GM23338 (cell line): Measurements from ENCODE around the gene MED12L. TPM values are rescaled to one million over a fixed set of nuclear protein-coding genes. Genes with fewer than 3 reads are reported as not detected.

Experiments used
- ATAC-seq: fragments of 200-7000 bp; cut with Tn5 transposase; 3 replicates; pipeline ENCODE4 v1.9.1; 2020
- DNase-seq: peaks from one replicate; pipeline ENCODE4 v3.0.0-alpha.2; 2015; ENCODE audit warnings: low spot score
- H2AFZ ChIP-seq: fragments of 200-600 bp; sonication (generic); 2 replicates; pipeline ENCODE4 v1.8.0; 2016; ENCODE audit warnings: antibody characterized with exemption, mild to moderate bottlenecking, moderate library complexity
- H3F3A ChIP-seq: fragments of 200-600 bp; sonication (generic); replicated peaks from 2 replicates; pipeline ENCODE4 v1.8.0; 2017; ENCODE audit warnings: antibody characterized with exemption, mixed run types, low read depth
- H3K27ac ChIP-seq: fragments of 200-600 bp; sonication (generic); 2 replicates; pipeline ENCODE4 v1.6.1; 2016; ENCODE audit warnings: low read depth
- H3K27me3 ChIP-seq: fragments of 200-600 bp; sonication (generic); 2 replicates; pipeline ENCODE4 v1.8.0; 2016; ENCODE audit warnings: mild to moderate bottlenecking, mixed run types, moderate library complexity; ENCODE audit not compliant: insufficient read depth
- H3K36me3 ChIP-seq: fragments of 200-600 bp; sonication (generic); 2 replicates; pipeline ENCODE4 v1.8.0; 2016; ENCODE audit warnings: mild to moderate bottlenecking; ENCODE audit not compliant: insufficient read depth
- H3K4me1 ChIP-seq: fragments of 200-600 bp; sonication (generic); 2 replicates; pipeline ENCODE4 v1.8.0; 2016; ENCODE audit warnings: mild to moderate bottlenecking, moderate library complexity; ENCODE audit not compliant: insufficient read depth
- H3K4me2 ChIP-seq: fragments of 200-600 bp; sonication (generic); 2 replicates; pipeline ENCODE4 v1.7.1; 2017; ENCODE audit warnings: mixed run types
- H3K4me3 ChIP-seq: fragments of 200-600 bp; sonication (generic); 2 replicates; pipeline ENCODE4 v1.6.1; 2016; ENCODE audit warnings: mixed run types
- H3K79me2 ChIP-seq: fragments of 200-600 bp; sonication (generic); replicated peaks from 2 replicates; pipeline ENCODE4 v1.8.0; 2017; ENCODE audit warnings: mild to moderate bottlenecking; ENCODE audit not compliant: insufficient read depth
- H3K9me2 ChIP-seq: fragments of 200-600 bp; sonication (generic); 2 replicates; pipeline ENCODE4 v1.8.0; 2017; ENCODE audit not compliant: insufficient read depth
- H4K20me1 ChIP-seq: fragments of 200-600 bp; sonication (generic); replicated peaks from 2 replicates; pipeline ENCODE4 v1.8.0; 2017; ENCODE audit warnings: mild to moderate bottlenecking; ENCODE audit not compliant: insufficient read depth
- H3K27ac Mint-ChIP-seq: 2 replicates; pipeline ENCODE4 v1.8.0; 2020; ENCODE audit warnings: inconsistent platforms, mild to moderate bottlenecking, moderate library complexity, mixed read lengths
- H3K27me3 Mint-ChIP-seq: 3 replicates; pipeline ENCODE4 v1.8.0; 2022; ENCODE audit warnings: low read depth, mild to moderate bottlenecking, moderate library complexity, mixed read lengths, inconsistent platforms; ENCODE audit not compliant: insufficient read depth, poor library complexity
- H3K36me3 Mint-ChIP-seq: 3 replicates; pipeline ENCODE4 v1.8.0; 2021; ENCODE audit warnings: low read depth, mild to moderate bottlenecking, inconsistent platforms, moderate library complexity, mixed read lengths
- H3K4me1 Mint-ChIP-seq: 3 replicates; pipeline ENCODE4 v1.8.0; 2020; ENCODE audit warnings: mild to moderate bottlenecking, inconsistent platforms, mixed read lengths
- H3K4me3 Mint-ChIP-seq: 3 replicates; pipeline ENCODE4 v1.8.0; 2021; ENCODE audit warnings: moderate library complexity, mild to moderate bottlenecking, inconsistent platforms, mixed read lengths
- H3K9me3 Mint-ChIP-seq: 3 replicates; pipeline ENCODE4 v1.8.0; 2020; ENCODE audit warnings: moderate library complexity, mild to moderate bottlenecking, inconsistent platforms, mixed read lengths
- CREB1 ChIP-seq: fragments of 250-450 bp; sonication (Bioruptor Pico); IDR thresholded peaks from 2 replicates; pipeline ENCODE4 v1.5.0; 2020; ENCODE audit warnings: low read depth, mild to moderate bottlenecking, moderate library complexity
- EZH2phosphoT487 ChIP-seq: fragments of 200-600 bp; sonication (generic); IDR thresholded peaks from one replicate; pipeline ENCODE4 v1.8.1; 2018; ENCODE audit warnings: antibody characterized with exemption; ENCODE audit not compliant: unreplicated experiment
- NANOG ChIP-seq: IDR thresholded peaks from 2 replicates; pipeline ENCODE4 v1.6.1; 2016; ENCODE audit warnings: antibody characterized with exemption, borderline replicate concordance
- POLR2AphosphoS5 ChIP-seq: IDR thresholded peaks from 2 replicates; pipeline ENCODE4 v1.6.1; 2016; ENCODE audit warnings: antibody characterized with exemption, low read depth
- ZNF331 ChIP-seq: fragments of 250-450 bp; sonication (Bioruptor Pico); IDR thresholded peaks from 2 replicates; pipeline ENCODE4 v1.5.0; 2020; ENCODE audit warnings: low read depth, mild to moderate bottlenecking, moderate library complexity
- polyA plus RNA-seq: library from polyadenylated mRNA; unstranded; fragments of >200 nt; fragmentation: Nextera tagmentation; extraction: Ambion mirVana; gene quantifications from 2 replicates; pipeline ENCODE4 v1.2.1, GENCODE V29; 2016
- total RNA-seq: library from RNA; depleted of rRNA; stranded (reverse); fragments of >200 nt; shearing (Covaris generic); gene quantifications from 2 replicates; pipeline ENCODE4 v1.2.3, GENCODE V29; 2014
- TF ChIP-seq, protein P1 (sequence below), 2 experiments: fragments of 200-600 bp in 1 of 2; sonication (generic) in 1 of 2; conservative IDR thresholded peaks; 2 replicates each; pipeline versions ENCODE4 v1.5.1 to v1.6.1; 2016 to 2017; ENCODE audit warnings: antibody characterized with exemption in 2 of 2, low read depth in 2 of 2, mild to moderate bottlenecking in 2 of 2, moderate library complexity in 1 of 2
- TF ChIP-seq, protein P2 (sequence below): IDR thresholded peaks from 2 replicates; pipeline ENCODE4 v1.6.1; 2016; ENCODE audit warnings: antibody characterized with exemption

Gene MED12L
- total and polyA plus RNA-seq, 2 experiments from 2014 or later: 5.7 to 25.0 TPM

DNA sequence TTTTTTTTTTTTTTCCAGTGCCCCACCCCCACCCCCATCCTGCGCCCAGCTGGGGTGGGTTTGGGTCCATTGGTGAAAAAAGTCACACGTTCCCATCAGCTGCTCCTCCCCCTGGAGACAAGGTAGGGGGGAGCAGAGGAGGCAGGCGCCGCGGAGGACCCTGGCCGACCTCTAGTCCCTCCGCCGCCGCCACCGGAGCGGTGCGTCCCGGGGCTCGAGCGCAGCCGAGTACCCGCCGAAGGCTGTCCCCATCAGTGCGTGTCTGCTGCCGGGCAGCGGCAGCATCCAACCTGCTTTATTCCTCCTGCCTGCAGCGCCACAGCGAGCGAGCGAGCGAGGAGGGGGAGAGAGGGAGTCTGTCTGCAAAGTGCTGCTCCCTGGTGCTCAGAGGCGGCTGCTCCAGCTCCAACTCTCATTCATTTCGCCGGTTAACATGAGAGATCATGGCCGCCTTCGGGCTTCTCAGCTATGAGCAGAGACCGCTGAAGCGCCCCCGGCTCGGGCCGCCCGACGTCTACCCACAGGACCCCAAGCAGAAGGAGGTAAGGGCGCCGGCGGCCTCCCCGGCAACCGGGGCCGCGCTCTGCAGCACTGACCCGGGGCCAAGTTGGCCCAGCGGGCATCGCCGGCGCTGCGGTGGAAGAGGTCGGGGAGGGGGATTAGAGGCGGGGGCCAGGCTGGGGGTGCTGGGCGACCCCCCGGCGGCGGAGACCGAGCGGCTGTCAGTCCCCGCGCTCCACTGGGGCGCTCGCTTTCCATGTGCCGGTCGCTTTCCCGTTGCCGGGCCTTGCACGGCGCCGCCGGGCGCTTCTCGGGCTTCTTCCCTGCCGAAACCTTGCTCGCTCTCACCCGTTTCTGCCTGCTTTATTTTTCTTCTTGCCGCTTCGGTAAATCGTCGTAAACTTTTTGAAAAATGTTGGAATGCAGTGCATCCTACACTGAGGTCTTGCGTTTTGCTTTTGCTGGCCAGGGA, 1.3 kb downstream of the MED12L start:
- Histone ChIP-seq H3F3A (no peaks in the 10 kb centered on the region), H4K20me1 (0 out of 2 replicates have a peak, but pooled peaks cover 9% of the 10 kb centered on the region), H3K36me3 (no peaks in the 10 kb centered on the region), H3K4me3 (peak overlapping the region; percentile 83), H2AFZ (peak overlapping the region; percentile 76), H3K27ac (peak overlapping the region; percentile 85), H3K4me1 (peaks cover 47% of the 10 kb centered on the region), H3K79me2 (peaks cover 47% of the 10 kb centered on the region), H3K27me3 (peaks cover 24% of the 10 kb centered on the region), H3K9me2 (no peaks in the 10 kb centered on the region), H3K4me2 (peak overlapping the region; percentile 99)
- TF ChIP-seq POLR2AphosphoS5: peak; percentile 41
- TF ChIP-seq, protein P1, sequence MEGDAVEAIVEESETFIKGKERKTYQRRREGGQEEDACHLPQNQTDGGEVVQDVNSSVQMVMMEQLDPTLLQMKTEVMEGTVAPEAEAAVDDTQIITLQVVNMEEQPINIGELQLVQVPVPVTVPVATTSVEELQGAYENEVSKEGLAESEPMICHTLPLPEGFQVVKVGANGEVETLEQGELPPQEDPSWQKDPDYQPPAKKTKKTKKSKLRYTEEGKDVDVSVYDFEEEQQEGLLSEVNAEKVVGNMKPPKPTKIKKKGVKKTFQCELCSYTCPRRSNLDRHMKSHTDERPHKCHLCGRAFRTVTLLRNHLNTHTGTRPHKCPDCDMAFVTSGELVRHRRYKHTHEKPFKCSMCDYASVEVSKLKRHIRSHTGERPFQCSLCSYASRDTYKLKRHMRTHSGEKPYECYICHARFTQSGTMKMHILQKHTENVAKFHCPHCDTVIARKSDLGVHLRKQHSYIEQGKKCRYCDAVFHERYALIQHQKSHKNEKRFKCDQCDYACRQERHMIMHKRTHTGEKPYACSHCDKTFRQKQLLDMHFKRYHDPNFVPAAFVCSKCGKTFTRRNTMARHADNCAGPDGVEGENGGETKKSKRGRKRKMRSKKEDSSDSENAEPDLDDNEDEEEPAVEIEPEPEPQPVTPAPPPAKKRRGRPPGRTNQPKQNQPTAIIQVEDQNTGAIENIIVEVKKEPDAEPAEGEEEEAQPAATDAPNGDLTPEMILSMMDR (conservative IDR thresholded peaks at IDR 0.05; ENCODE audit: low read depth in 2 of 2): peak in 1 of 2 experiments; percentile 40; a peak in 2 of 4 replicates
- TF ChIP-seq, protein P2, sequence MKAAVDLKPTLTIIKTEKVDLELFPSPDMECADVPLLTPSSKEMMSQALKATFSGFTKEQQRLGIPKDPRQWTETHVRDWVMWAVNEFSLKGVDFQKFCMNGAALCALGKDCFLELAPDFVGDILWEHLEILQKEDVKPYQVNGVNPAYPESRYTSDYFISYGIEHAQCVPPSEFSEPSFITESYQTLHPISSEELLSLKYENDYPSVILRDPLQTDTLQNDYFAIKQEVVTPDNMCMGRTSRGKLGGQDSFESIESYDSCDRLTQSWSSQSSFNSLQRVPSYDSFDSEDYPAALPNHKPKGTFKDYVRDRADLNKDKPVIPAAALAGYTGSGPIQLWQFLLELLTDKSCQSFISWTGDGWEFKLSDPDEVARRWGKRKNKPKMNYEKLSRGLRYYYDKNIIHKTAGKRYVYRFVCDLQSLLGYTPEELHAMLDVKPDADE: no peak
- Mint-ChIP-seq H3K27ac (peak overlapping the region; percentile 83), H3K4me1 (peaks cover 52% of the 10 kb centered on the region), H3K9me3 (no peaks in the 10 kb centered on the region; the same call in 2 of the 3 replicates), H3K27me3 (peaks cover 25% of the 10 kb centered on the region), H3K4me3 (peak overlapping the region; percentile 87), H3K36me3 (peaks cover 2% of the 10 kb centered on the region; the same call in 2 of the 3 replicates)
- DNase-seq: peak; percentile 84
- peak; percentile 58 for ATAC-seq

DNA sequence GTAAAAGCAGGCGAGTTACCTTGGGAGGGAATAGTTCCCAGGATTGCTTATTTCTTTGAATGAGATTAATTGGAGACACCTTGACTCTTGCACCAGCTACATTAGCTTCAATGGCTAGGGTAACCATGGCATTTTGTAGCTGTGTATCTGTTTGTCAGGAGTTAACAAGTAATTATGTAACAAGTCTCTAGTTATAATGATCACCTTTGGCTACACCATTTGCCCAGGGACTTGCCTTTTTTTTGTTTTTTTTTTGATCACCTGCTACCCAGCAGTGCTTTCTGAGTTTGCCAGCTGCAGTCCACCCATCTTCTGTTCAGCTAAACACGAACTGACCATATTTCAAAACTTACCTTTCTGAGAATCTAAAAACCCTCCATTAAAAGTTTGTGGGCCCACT, 2.2 kb downstream of the MED12L start:
- peaks cover 57% of the 10 kb centered on the region for H3K4me1 Mint-ChIP-seq
- Histone ChIP-seq H4K20me1 (0 out of 2 replicates have a peak, but pooled peaks cover 15% of the 10 kb centered on the region), H3K4me3 (peak overlapping the region; percentile 83), H3K36me3 (no peaks in the 10 kb centered on the region), H3F3A (no peaks in the 10 kb centered on the region), H3K79me2 (peaks cover 56% of the 10 kb centered on the region), H3K27ac (no peak overlapping the region), H3K4me2 (peak overlapping the region; percentile 99), H3K27me3 (peaks cover 21% of the 10 kb centered on the region), H3K9me2 (no peaks in the 10 kb centered on the region), H2AFZ (no peak overlapping the region), H3K4me1 (peaks cover 50% of the 10 kb centered on the region)
- H3K27me3 Mint-ChIP-seq: peaks cover 28% of the 10 kb centered on the region
- peaks cover 2% of the 10 kb centered on the region; the same call in 2 of the 3 replicates for H3K36me3 Mint-ChIP-seq
- H3K9me3 Mint-ChIP-seq: no peaks in the 10 kb centered on the region; the same call in 2 of the 3 replicates
- ATAC-seq: no peak
- no peak for DNase-seq
- no peak overlapping the region for H3K27ac Mint-ChIP-seq
- peak overlapping the region; percentile 87 for H3K4me3 Mint-ChIP-seq
- TF ChIP-seq, protein P1 (conservative IDR thresholded peaks at IDR 0.05; ENCODE audit: low read depth in 2 of 2): no peak
- no peak for TF ChIP-seq EZH2phosphoT487
- no peak for TF ChIP-seq NANOG
- TF ChIP-seq, protein P2: no peak
- no peak for TF ChIP-seq ZNF331 (CRISPR knock-in tag)
- no peak for TF ChIP-seq CREB1 (CRISPR knock-in tag)
